Thymus (tissue), 11 donors: ENCODE results near the gene FAM89A. TPM values are rescaled to one million over a fixed set of nuclear protein-coding genes. Genes with fewer than 3 reads are reported as not detected.

Experiments
- DNase-seq, 9 donors: peaks; one replicate each; pipeline ENCODE4 v3.0.0-alpha.2; 2013; ENCODE audit warnings: low spot score in 9 of 9, low read depth in 6 of 9, missing footprints in 1 of 9
- H3K27ac ChIP-seq, 2 donors: one replicate each; pipeline ENCODE4 v1.5.1; 2013; ENCODE audit warnings: control low read depth in 1 of 2, low read depth in 1 of 2, low read length in 1 of 2, mild to moderate bottlenecking in 1 of 2, moderate library complexity in 1 of 2
- H3K27me3 ChIP-seq, 2 donors: one replicate each; pipeline ENCODE4 v1.5.1; 2013; ENCODE audit warnings: low read length in 1 of 2; ENCODE audit not compliant: control insufficient read depth in 2 of 2, insufficient read depth in 1 of 2
- H3K36me3 ChIP-seq, 2 donors: one replicate each; pipeline ENCODE4 v1.5.1; 2013; ENCODE audit warnings: low read length in 1 of 2, mild to moderate bottlenecking in 1 of 2, moderate library complexity in 1 of 2; ENCODE audit not compliant: control insufficient read depth in 2 of 2, insufficient read depth in 2 of 2
- H3K4me1 ChIP-seq, 2 donors: one replicate each; pipeline ENCODE4 v1.5.1; 2013; ENCODE audit warnings: low read length in 2 of 2; ENCODE audit not compliant: control insufficient read depth in 2 of 2, insufficient read depth in 2 of 2
- H3K4me3 ChIP-seq, 2 donors: one replicate each; pipeline ENCODE4 v1.5.1; 2013; ENCODE audit warnings: low read length in 2 of 2, control low read depth in 1 of 2, mild to moderate bottlenecking in 1 of 2
- H3K9me3 ChIP-seq, 2 donors: one replicate each; pipeline ENCODE4 v1.5.1; 2013; ENCODE audit warnings: low read length in 1 of 2, mild to moderate bottlenecking in 1 of 2; ENCODE audit not compliant: control insufficient read depth in 2 of 2, insufficient read depth in 1 of 2
- whole genome bisulfite sequencing: extraction: QIAGEN DNeasy Blood & Tissue Kit; methylation state at CpG from one replicate; pipeline ENCODE4 v1.1.7; 2013; 5-methylcytosine and 5-hydroxymethylcytosine counted together
- polyA plus RNA-seq: library from polyadenylated mRNA; stranded (reverse); fragments of 200-250 nt; gene quantifications from one replicate; pipeline ENCODE4 v1.2.3, GENCODE V29; 2013
- total RNA-seq: library from RNA; stranded (reverse); fragments of 120-200 nt; gene quantifications from one replicate; pipeline ENCODE4 v1.2.4, GENCODE V29; 2013
- donor health status: healthy.

FAM89A gene
- total and polyA plus RNA-seq, 2 donors, result 3.7 to 12.3 TPM

- no peaks in the 10 kb centered on the region for H3K36me3 ChIP-seq
- H3K4me3 ChIP-seq, result no peak overlapping the region
- no peak for DNase-seq
- H3K27me3 ChIP-seq, result peaks cover 0 to 2% of the 10 kb centered on the region in 2 donors
- H3K4me1 ChIP-seq, result no peaks in the 10 kb centered on the region
- no peak overlapping the region for H3K27ac ChIP-seq
- WGBS, result 99% methylated on average over 3 of the region's 3 CpGs
- H3K9me3 ChIP-seq, result no peaks in the 10 kb centered on the region
Measured at GRCh38 chr1:231073331-231073730, 33.3 kb upstream of the FAM89A start.

- DNase-seq, result no peak
- WGBS, result 95% methylated on average over 3 of the region's 3 CpGs
Measured at GRCh38 chr1:231072502-231073094, 32.5 kb upstream of the FAM89A start.

GRCh38 chr1:231072041-231072440 lies 32.0 kb upstream of the FAM89A start:
- WGBS, result 94% methylated on average over 6 of the region's 6 CpGs
- no peaks in the 10 kb centered on the region for H3K4me1 ChIP-seq
- DNase-seq, result no peak

More at GRCh38 chr1:231072502-231073094, 32.5 kb upstream of the FAM89A start:
- Histone ChIP-seq H3K9me3 (no peaks in the 10 kb centered on the region), H3K27me3 (peaks cover 0 to 2% of the 10 kb centered on the region in 2 donors), H3K36me3 (no peaks in the 10 kb centered on the region), H3K4me1 (no peaks in the 10 kb centered on the region), H3K4me3 (no peak overlapping the region), H3K27ac (no peak overlapping the region)

GRCh38 chr1:231070758-231071444 lies 30.8 kb upstream of the FAM89A start:
- WGBS, result 86% methylated on average over 8 of the region's 8 CpGs
- DNase-seq, result no peak
- Histone ChIP-seq H3K4me1 (no peaks in the 10 kb centered on the region), H3K36me3 (no peaks in the 10 kb centered on the region), H3K27me3 (peaks cover 0 to 2% of the 10 kb centered on the region in 2 donors), H3K4me3 (no peak overlapping the region), H3K27ac (no peak overlapping the region), H3K9me3 (no peaks in the 10 kb centered on the region)

More at GRCh38 chr1:231072041-231072440, 32.0 kb upstream of the FAM89A start:
- Histone ChIP-seq H3K36me3 (no peaks in the 10 kb centered on the region), H3K27me3 (peaks cover 0 to 2% of the 10 kb centered on the region in 2 donors), H3K4me3 (no peak overlapping the region), H3K27ac (no peak overlapping the region), H3K9me3 (no peaks in the 10 kb centered on the region)

DNA sequence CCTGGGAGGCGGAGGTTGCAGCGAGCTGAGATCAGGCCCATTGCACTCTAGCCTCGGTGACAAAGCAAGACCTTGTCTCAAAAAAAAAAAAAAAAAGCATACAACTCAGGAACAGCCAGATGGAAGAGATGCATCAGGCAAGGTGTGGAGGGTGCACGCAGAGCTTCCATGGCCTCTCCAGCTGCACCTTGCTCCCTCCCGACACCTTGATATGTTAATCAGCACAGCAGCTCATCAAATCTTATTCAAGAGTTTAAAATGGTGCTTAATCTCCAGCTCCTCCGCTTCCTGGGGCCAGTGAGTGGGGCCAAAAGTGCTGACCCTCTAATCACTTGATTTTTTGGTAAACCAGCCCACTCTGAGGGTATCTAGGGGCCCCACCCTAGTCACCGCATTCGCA lies 29.3 kb upstream of the FAM89A start:
- no peak for DNase-seq
- 95% methylated on average over 8 of the region's 8 CpGs for WGBS
- Histone ChIP-seq H3K4me1 (no peaks in the 10 kb centered on the region), H3K36me3 (no peaks in the 10 kb centered on the region), H3K27ac (no peak overlapping the region), H3K4me3 (no peak overlapping the region), H3K9me3 (no peaks in the 10 kb centered on the region), H3K27me3 (no peaks in the 10 kb centered on the region)

- no peaks in the 10 kb centered on the region for H3K9me3 ChIP-seq
- no peak overlapping the region for H3K4me3 ChIP-seq
- DNase-seq, result no peak
- H3K27me3 ChIP-seq, result no peaks in the 10 kb centered on the region
- 84% methylated on average over 4 of the region's 4 CpGs for WGBS
- H3K27ac ChIP-seq, result no peak overlapping the region
- H3K4me1 ChIP-seq, result no peaks in the 10 kb centered on the region
- no peaks in the 10 kb centered on the region for H3K36me3 ChIP-seq
Measured at GRCh38 chr1:231068762-231069161, 28.7 kb upstream of the FAM89A start.

GRCh38 chr1:231065510-231066241 lies 25.6 kb upstream of the FAM89A start:
- Histone ChIP-seq H3K27ac (no peak overlapping the region), H3K9me3 (no peaks in the 10 kb centered on the region), H3K36me3 (no peaks in the 10 kb centered on the region), H3K4me1 (no peaks in the 10 kb centered on the region), H3K4me3 (no peak overlapping the region), H3K27me3 (no peaks in the 10 kb centered on the region)
- DNase-seq, result no peak
- 92% methylated on average over 11 of the region's 11 CpGs for WGBS

DNA sequence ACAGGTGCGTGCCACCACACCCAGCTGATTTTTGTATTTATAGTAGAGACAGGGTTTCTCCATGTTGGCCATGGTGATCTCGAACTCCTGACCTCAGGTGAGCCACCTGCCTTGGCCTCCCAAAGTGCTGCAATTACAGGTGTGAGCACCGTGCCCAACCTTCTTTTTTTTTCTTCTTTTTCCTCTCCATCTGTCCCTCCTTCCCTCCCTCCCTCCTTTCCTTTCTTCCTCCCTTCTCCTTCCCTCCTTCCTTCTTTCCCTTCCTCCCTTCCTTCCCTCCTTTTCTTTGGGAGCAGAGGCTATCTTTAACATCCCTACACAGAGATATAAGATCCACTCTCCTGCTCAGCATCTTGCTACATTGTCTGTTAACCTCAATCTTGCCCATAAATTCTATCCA lies 24.4 kb upstream of the FAM89A start:
- Histone ChIP-seq H3K27ac (no peak overlapping the region), H3K4me3 (no peak overlapping the region), H3K27me3 (no peaks in the 10 kb centered on the region), H3K9me3 (no peaks in the 10 kb centered on the region), H3K36me3 (no peaks in the 10 kb centered on the region), H3K4me1 (no peaks in the 10 kb centered on the region)
- no peak for DNase-seq
- 90% methylated on average over 3 of the region's 3 CpGs for WGBS

DNA sequence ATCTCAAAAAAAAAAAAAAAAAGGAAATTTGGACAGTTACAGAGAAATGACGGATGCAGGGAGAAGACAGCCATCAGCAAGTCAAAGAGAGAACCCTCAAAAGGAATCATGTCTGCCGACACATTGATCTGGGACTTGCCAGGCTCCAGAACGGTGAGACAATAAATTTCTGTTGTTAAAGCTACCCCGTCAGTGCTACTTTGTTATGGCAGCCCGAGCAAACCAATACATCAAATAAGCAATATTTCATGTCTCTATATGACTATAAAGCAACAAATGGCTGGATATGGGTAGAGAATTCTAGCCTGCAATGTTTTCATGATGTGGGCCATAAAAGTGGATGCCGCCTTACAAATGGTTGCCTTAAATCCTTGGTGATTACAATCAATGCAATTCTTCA lies 23.3 kb upstream of the FAM89A start:
- no peaks in the 10 kb centered on the region for H3K27me3 ChIP-seq
- no peak for DNase-seq
- WGBS, result 96% methylated on average over 6 of the region's 6 CpGs
- H3K4me3 ChIP-seq, result no peak overlapping the region
- H3K36me3 ChIP-seq, result no peaks in the 10 kb centered on the region
- H3K4me1 ChIP-seq, result no peaks in the 10 kb centered on the region
- H3K9me3 ChIP-seq, result no peaks in the 10 kb centered on the region
- no peak overlapping the region for H3K27ac ChIP-seq
